ENCODE measurements around the gene ZSWIM8.

The ZSWIM8 gene

GRCh38 chr10:73840056-73840402 is 54.6 kb downstream of the ZSWIM8 start:
- in situ Hi-C loops (cut with MboI; ENCODE audit: low sequenced_read_pairs), result no loop called here

GRCh38 chr10:73840403-73841060 is 55.1 kb downstream of the ZSWIM8 start:
- in situ Hi-C loops (cut with MboI; ENCODE audit: low sequenced_read_pairs), result no loop called here

GRCh38 chr10:73841061-73841421 is 55.6 kb downstream of the ZSWIM8 start:
- in situ Hi-C loops (cut with MboI; ENCODE audit: low sequenced_read_pairs), result no loop called here

- in situ Hi-C loops (cut with MboI; ENCODE audit: low sequenced_read_pairs), result no loop called here
These were observed 56.3 kb downstream of the ZSWIM8 start for GRCh38 chr10:73841526-73842285.

- in situ Hi-C loops (cut with MboI; ENCODE audit: low sequenced_read_pairs), result no loop called here
These were observed 56.9 kb downstream of the ZSWIM8 start for GRCh38 chr10:73842349-73842748.

- in situ Hi-C loops (cut with MboI; ENCODE audit: low sequenced_read_pairs), result no loop called here
These were observed 57.9 kb downstream of the ZSWIM8 start for GRCh38 chr10:73843261-73843660.

GRCh38 chr10:73847031-73847430 is 61.6 kb downstream of the ZSWIM8 start:
- in situ Hi-C loops (cut with MboI; ENCODE audit: low sequenced_read_pairs), result no loop called here

- in situ Hi-C loops (cut with MboI; ENCODE audit: low sequenced_read_pairs), result no loop called here
These were observed 63.5 kb downstream of the ZSWIM8 start for GRCh38 chr10:73848821-73849489.

GRCh38 chr10:73850211-73850610 is 64.8 kb downstream of the ZSWIM8 start:
- in situ Hi-C loops (cut with MboI; ENCODE audit: low sequenced_read_pairs), result no loop called here

GRCh38 chr10:73850863-73851461 is 65.6 kb downstream of the ZSWIM8 start:
- in situ Hi-C loops (cut with MboI; ENCODE audit: low sequenced_read_pairs), result no loop called here

Measured in HL-60/S4 treated with phorbol 12-myristate 13-acetate at 8.2 ng/mL for 4 days and 3 days (cell line).